Neural cell (in vitro differentiated cells): Measurements from ENCODE around the gene ADGB. TPM values are rescaled to one million over a fixed set of nuclear protein-coding genes. Genes with fewer than 3 reads are reported as not detected.

Source experiments
- H2AFZ ChIP-seq: fragments of 200-600, 300-800 bp; sonication (generic), shearing (Covaris generic); 2 replicates; pipeline ENCODE4 v1.6.0; 2014; ENCODE audit warnings: low read depth, mild to moderate bottlenecking, antibody characterized with exemption, low read length, moderate library complexity
- H3F3A ChIP-seq: fragments of 200-600 bp; shearing (Covaris generic); 2 replicates; pipeline ENCODE4 v1.6.1; 2016; ENCODE audit warnings: mild to moderate bottlenecking, moderate library complexity, mixed read lengths, antibody characterized with exemption, low read length; ENCODE audit not compliant: insufficient read depth, poor library complexity, severe bottlenecking
- H3K27ac ChIP-seq: fragments of 200-600, 300-800 bp; sonication (generic), shearing (Covaris generic); 2 replicates; pipeline ENCODE4 v1.5.1; 2014; ENCODE audit warnings: mild to moderate bottlenecking, low read length, moderate library complexity
- H3K27me3 ChIP-seq: fragments of 300-800, 200-600 bp; sonication (generic), shearing (Covaris generic); 2 replicates; pipeline ENCODE4 v1.6.0; 2014; ENCODE audit warnings: mild to moderate bottlenecking, low read depth, low read length, moderate library complexity; ENCODE audit not compliant: insufficient read depth
- H3K36me3 ChIP-seq: fragments of 300-800, 200-600 bp; sonication (generic), shearing (Covaris generic); 2 replicates; pipeline ENCODE4 v1.5.1; 2014; ENCODE audit warnings: mild to moderate bottlenecking, antibody characterized with exemption, low read length, moderate library complexity; ENCODE audit not compliant: insufficient read depth
- H3K4me2 ChIP-seq: fragments of 300-800, 200-600 bp; sonication (generic), shearing (Covaris generic); 2 replicates; pipeline ENCODE4 v1.6.0; 2014; ENCODE audit warnings: mild to moderate bottlenecking, low read length
- H3K4me3 ChIP-seq: fragments of 300-800, 200-600 bp; sonication (generic), shearing (Covaris generic); 2 replicates; pipeline ENCODE4 v1.5.1; 2014; ENCODE audit warnings: mild to moderate bottlenecking, low read length, moderate library complexity
- H3K79me2 ChIP-seq: fragments of 200-600 bp; shearing (Covaris generic); replicated peaks from 2 replicates; pipeline ENCODE4 v1.6.0; 2014; ENCODE audit warnings: mild to moderate bottlenecking, low read length, moderate library complexity; ENCODE audit not compliant: insufficient read depth
- H3K9ac ChIP-seq: fragments of 300-800, 200-600 bp; sonication (generic), shearing (Covaris generic); 2 replicates; pipeline ENCODE4 v1.6.1; 2016; ENCODE audit warnings: mild to moderate bottlenecking, low read length, mixed read lengths
- H3K9me2 ChIP-seq: fragments of 200-600 bp; shearing (Covaris generic); 2 replicates; pipeline ENCODE4 v1.6.1; 2016; ENCODE audit warnings: mild to moderate bottlenecking, low read length, mixed read lengths; ENCODE audit not compliant: insufficient read depth
- H3K9me3 ChIP-seq: fragments of 200-600, 300-800 bp; sonication (generic), shearing (Covaris generic); 2 replicates; pipeline ENCODE4 v1.6.1; 2016; ENCODE audit warnings: mild to moderate bottlenecking, mixed run types, low read length, moderate library complexity, mixed read lengths
- H4K20me1 ChIP-seq: fragments of 200-600 bp; shearing (Covaris generic); 2 replicates; pipeline ENCODE4 v1.6.1; 2016; ENCODE audit warnings: mild to moderate bottlenecking, mixed run types; ENCODE audit not compliant: insufficient read depth
- CTCF ChIP-seq: fragments of 450-650 bp; IDR thresholded peaks from 2 replicates; pipeline ENCODE4 v1.5.1; 2014; ENCODE audit warnings: antibody characterized with exemption, mild to moderate bottlenecking, moderate library complexity; ENCODE audit not compliant: poor library complexity, severe bottlenecking
- EP300 ChIP-seq: fragments of 450-650 bp; conservative IDR thresholded peaks from 2 replicates; pipeline ENCODE4 v1.6.1; 2014; ENCODE audit warnings: antibody characterized with exemption, mild to moderate bottlenecking, moderate library complexity; ENCODE audit not compliant: poor library complexity, severe bottlenecking
- EZH2 ChIP-seq: fragments of 200-600, 300-800 bp; shearing (Covaris generic), sonication (generic); IDR thresholded peaks from 2 replicates; pipeline ENCODE4 v1.6.1; 2014; ENCODE audit warnings: antibody characterized with exemption, low read length, borderline replicate concordance, mild to moderate bottlenecking; ENCODE audit not compliant: insufficient read depth, poor library complexity, severe bottlenecking
- MXI1 ChIP-seq: fragments of 450-650 bp; conservative IDR thresholded peaks from 2 replicates; pipeline ENCODE4 v1.6.1; 2014; ENCODE audit warnings: antibody characterized with exemption, mild to moderate bottlenecking; ENCODE audit not compliant: poor library complexity, severe bottlenecking
- POLR2AphosphoS5 ChIP-seq: IDR thresholded peaks from 2 replicates; pipeline ENCODE4 v1.6.1; 2012
- RAD21 ChIP-seq: fragments of 450-650 bp; conservative IDR thresholded peaks from 2 replicates; pipeline ENCODE4 v1.6.1; 2014; ENCODE audit warnings: antibody characterized with exemption, mild to moderate bottlenecking, moderate library complexity
- REST ChIP-seq: IDR thresholded peaks from 2 replicates; pipeline ENCODE4 v1.6.1; 2012; ENCODE audit warnings: borderline replicate concordance
- SMC3 ChIP-seq: fragments of 450-650 bp; conservative IDR thresholded peaks from 2 replicates; pipeline ENCODE4 v1.6.1; 2014; ENCODE audit warnings: antibody characterized with exemption, mild to moderate bottlenecking, moderate library complexity; ENCODE audit not compliant: poor library complexity
- TAF1 ChIP-seq: IDR thresholded peaks from 2 replicates; pipeline ENCODE4 v1.6.1; 2012; ENCODE audit warnings: low read depth
- polyA plus RNA-seq: library from polyadenylated mRNA; depleted of rRNA; stranded (reverse); fragments of >200 nt; gene quantifications from 2 replicates; pipeline ENCODE4 v1.2.3, GENCODE V29; 2014

Gene ADGB
- polyA plus RNA-seq, 1 donor from 2014 or later, result not detected

- no peak overlapping the region for H3K4me2 ChIP-seq
- H3K9ac ChIP-seq, result no peak overlapping the region
- no peaks in the 10 kb centered on the region for H3K36me3 ChIP-seq
- no peak overlapping the region for H2AFZ ChIP-seq
- H3K4me3 ChIP-seq, result no peak overlapping the region
- H3K9me2 ChIP-seq, result no peaks in the 10 kb centered on the region
- no peaks in the 10 kb centered on the region for H4K20me1 ChIP-seq
- no peaks in the 10 kb centered on the region for H3F3A ChIP-seq
- TF ChIP-seq RAD21 (no peak), SMC3 (no peak), TAF1 (no peak)
- H3K27me3 ChIP-seq, result no peaks in the 10 kb centered on the region
- no peaks in the 10 kb centered on the region for H3K9me3 ChIP-seq
- H3K79me2 ChIP-seq, result no peaks in the 10 kb centered on the region
- no peak overlapping the region for H3K27ac ChIP-seq
Measured at GRCh38 chr6:146739696-146740095, 140.9 kb downstream of the ADGB start.

- Histone ChIP-seq H2AFZ (no peak overlapping the region), H3K27ac (no peak overlapping the region), H3K4me3 (no peak overlapping the region), H3K9me3 (no peaks in the 10 kb centered on the region), H3K9ac (no peak overlapping the region), H3K36me3 (no peaks in the 10 kb centered on the region), H3K79me2 (no peaks in the 10 kb centered on the region), H3K9me2 (no peaks in the 10 kb centered on the region), H3K4me2 (no peak overlapping the region), H3F3A (no peaks in the 10 kb centered on the region), H4K20me1 (no peaks in the 10 kb centered on the region), H3K27me3 (no peaks in the 10 kb centered on the region)
- TF ChIP-seq SMC3 (no peak), TAF1 (no peak), EZH2 (no peak), REST (no peak), MXI1 (no peak), EP300 (no peak), POLR2AphosphoS5 (no peak), RAD21 (no peak), CTCF (no peak)
Measured at GRCh38 chr6:146741609-146742008, 142.8 kb downstream of the ADGB start.

GRCh38 chr6:146753306-146753705, 154.5 kb downstream of the ADGB start:
- Histone ChIP-seq H3K9me2 (no peaks in the 10 kb centered on the region), H3K27ac (no peak overlapping the region), H4K20me1 (no peaks in the 10 kb centered on the region), H3K9me3 (no peaks in the 10 kb centered on the region), H3K36me3 (no peaks in the 10 kb centered on the region), H3F3A (no peaks in the 10 kb centered on the region), H2AFZ (no peak overlapping the region), H3K79me2 (no peaks in the 10 kb centered on the region), H3K9ac (no peak overlapping the region), H3K4me2 (no peak overlapping the region), H3K4me3 (no peak overlapping the region), H3K27me3 (no peaks in the 10 kb centered on the region)
- no peak for TF ChIP-seq MXI1
- no peak for TF ChIP-seq POLR2AphosphoS5
- no peak for TF ChIP-seq SMC3
- no peak for TF ChIP-seq EP300
- no peak for TF ChIP-seq CTCF
- TF ChIP-seq REST, result no peak
- TF ChIP-seq RAD21, result no peak
- TF ChIP-seq EZH2, result no peak
